GM12892 (cell line): Measurements from ENCODE around the gene PGAP2.

Experiments
- POLR2A ChIP-seq: IDR thresholded peaks from 2 replicates; pipeline ENCODE4 v1.6.1; 2011; ENCODE audit warnings: low read depth, low read length, control low read depth
- POLR2AphosphoS5 ChIP-seq: IDR thresholded peaks from 2 replicates; pipeline ENCODE4 v1.6.1; 2011; ENCODE audit warnings: low read depth, low read length, control low read depth
- TAF1 ChIP-seq: IDR thresholded peaks from 2 replicates; pipeline ENCODE4 v1.6.1; 2011; ENCODE audit warnings: low read depth, mild to moderate bottlenecking, control low read depth, low read length, borderline replicate concordance

DNA sequence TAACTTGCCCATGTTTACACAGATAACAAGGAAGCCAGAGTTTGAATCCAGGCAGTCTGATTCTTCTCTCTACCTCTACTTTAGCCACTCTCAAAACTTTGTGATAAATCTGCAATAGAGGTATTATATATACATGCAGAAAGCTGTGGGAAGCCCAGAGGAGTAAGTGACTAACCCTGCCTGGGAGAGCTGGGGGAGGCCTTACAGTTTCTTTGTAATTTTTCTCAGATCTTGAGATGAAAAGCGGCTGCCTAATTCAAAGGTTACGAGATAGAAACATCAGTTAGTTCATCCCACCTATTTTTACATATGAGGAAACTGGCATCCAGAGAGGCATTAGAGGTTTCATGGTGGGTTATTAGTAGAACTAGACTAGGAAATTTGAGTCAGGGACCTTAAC is 52.0 kb downstream of the PGAP2 start:
- TF ChIP-seq POLR2A (no peak), POLR2AphosphoS5 (no peak), TAF1 (no peak)
